ENCODE measurements around the gene CHPT1.

CHPT1 gene

DNA sequence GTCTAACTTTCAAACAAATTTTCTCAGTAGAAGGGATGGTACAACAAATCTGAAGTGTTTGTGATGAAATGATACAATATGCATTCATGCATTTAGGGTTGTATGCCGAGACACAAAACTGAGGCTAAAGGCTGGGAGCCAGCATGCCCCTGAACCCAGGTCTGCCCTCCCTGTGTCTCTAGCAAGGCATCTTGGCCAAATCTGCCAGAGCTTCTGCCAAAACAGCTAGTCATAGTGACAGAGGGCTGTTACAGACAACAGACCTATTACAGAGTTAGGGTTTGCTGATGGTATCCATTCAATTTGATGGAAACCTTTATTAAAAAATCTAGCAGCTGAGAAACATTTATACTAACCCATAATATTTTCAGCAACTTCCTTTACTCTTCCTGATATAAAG lies 11.3 kb upstream of the CHPT1 start:
- no peak for DNase-seq

DNA sequence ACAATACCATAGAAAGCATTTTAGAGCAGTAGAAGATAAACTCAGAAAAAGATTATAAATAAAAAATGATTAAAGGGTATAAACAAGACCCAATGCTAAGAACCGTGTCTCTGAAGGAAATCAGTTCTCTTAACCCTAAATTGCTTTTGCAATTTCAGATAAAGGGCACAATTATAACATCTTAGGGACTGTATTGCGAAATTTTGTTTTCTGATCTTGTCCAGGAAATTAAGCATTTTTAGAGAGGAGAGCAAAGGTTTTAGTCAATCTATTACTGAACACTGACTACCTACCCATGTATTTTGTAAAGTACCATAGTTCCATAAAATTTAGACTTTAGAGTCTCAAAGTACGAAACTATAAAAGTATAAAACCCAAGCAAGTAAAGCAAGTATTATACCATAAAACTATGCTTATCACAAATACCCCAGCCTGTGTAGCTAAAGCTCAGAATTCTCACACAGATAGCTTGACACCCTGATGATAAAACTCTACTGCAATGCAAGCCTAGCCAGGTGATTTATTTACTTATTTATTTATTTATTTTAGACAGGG lies 6.8 kb upstream of the CHPT1 start:
- DNase-seq, result no peak

DNA sequence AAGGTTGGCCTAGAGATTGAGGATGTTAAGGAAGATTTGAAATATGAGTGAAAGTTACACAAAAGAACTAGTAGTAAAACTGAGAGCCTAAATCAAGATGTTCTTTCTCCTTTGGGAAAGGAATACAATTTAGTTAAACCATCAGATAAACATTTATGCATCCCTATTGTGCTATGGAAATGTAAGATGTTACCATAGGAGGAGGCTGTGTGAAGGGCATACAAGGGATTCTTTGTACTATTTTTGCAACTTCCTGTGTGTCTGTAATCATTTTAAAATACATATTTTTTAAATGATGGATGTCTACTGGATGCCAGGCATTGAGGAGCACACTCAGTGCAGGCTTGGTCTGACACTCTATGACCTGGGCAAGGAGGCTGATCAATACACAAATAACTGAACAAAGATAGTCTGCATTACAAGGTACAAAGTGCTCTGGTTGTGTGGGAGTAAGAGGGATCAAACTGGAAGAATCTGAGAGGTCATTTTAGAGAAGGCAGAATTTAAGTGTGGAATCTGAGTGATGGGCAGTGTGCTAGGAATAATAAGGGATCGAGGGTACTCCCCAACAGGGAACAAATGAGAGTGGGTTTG lies 5.8 kb upstream of the CHPT1 start:
- DNase-seq, result no peak

- DNase-seq, result no peak
These were observed 3.1 kb upstream of the CHPT1 start for GRCh38 chr12:101694297-101694848.

- DNase-seq, result no peak
These were observed 2.5 kb upstream of the CHPT1 start for GRCh38 chr12:101694986-101695385.

DNA sequence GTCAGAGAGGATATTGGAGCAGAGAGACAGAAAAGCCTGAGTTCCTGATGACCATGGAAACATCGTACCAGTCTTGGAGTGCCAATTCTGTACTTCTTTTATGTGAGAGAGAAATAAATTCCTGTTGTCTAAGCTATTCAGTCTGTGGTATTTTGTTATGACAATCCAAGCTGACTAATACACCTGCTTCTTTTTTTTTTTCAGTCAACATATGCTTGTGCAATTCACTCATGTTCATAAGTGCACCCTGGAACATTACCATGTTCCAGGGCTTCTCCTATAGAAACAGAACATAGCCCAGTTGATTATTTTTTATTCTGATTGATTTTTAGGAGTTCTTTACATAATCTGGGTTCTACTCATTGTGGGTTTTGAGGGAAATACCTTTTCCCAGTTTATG lies 1.7 kb upstream of the CHPT1 start:
- DNase-seq, result no peak

DNA sequence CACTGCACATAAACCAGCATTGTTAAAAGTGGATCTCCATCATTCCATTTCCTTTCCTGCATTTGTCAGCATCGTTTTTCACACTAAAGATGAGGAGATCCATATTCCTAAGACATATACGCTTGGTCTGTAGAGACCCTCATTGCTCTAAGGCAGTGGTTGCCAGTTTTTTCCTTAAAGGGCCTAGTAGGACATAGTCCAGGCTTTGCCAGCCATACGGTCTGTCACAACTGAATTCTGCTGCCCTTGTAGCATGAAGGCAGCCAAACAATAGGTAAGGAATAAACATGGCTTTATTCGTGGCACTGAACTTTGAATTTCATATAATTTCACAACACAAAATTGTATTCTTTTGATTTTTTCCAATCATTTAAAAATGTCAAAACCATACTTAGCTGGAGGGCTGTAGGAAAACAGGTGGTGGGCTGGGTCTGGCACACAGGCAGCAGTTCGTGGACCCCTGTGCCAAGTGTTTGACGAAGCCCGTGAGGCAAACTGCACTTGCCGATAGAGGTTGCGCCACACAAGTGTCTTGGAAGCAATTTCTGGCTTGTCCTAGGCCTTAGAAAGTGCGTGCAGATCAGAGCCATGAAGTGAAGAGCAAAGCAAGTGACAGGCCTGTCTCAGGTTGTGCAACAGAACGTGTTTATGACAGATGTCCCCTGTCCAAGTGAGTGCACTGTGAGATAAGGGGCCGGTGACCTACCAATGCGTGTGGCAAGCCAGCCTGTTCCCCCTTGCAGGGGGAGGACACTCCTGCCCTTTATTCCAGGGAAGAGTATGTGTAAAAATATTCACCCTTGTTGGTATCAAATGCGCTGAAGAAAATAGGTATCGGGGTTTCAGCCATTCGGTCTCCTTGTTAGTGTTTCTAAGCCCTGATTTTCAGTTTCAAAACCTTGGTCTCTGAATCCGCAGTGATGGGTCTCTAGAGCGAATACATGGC lies 916 bp upstream of the CHPT1 start:
- no peak for DNase-seq

GRCh38 chr12:101697930-101698799 lies 725 bp downstream of the CHPT1 start:
- DNase-seq, result peak; percentile 59

- DNase-seq, result no peak
These were observed 1.4 kb downstream of the CHPT1 start for GRCh38 chr12:101698800-101699347.

DNA sequence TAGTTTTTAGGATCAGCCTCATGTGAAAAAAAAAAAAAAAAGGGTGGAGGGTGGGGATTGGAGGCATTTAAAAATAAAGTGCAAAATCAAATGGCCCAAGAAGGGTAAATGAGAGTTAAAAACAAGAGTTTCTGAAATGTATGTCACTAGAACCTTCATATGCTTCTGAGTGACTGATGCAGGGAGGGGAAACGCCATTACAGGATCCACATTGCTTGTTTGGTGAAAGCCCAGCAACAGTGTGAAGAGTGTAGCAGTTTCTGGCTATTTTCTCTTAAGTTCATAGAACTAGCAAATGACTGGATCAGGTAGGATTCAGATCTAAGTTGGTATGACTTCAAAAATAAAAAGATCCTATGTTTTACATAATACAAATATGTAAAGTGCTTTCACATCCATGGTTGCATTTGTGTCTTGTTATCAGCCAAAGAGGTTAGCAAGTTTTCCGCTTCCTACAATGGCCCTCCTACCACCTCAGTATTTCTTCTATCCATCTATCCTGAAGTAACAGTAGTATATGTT lies 2.9 kb downstream of the CHPT1 start:
- no peak for DNase-seq

- no peak for DNase-seq
These were observed 6.0 kb downstream of the CHPT1 start for GRCh38 chr12:101703487-101703886.

DNA sequence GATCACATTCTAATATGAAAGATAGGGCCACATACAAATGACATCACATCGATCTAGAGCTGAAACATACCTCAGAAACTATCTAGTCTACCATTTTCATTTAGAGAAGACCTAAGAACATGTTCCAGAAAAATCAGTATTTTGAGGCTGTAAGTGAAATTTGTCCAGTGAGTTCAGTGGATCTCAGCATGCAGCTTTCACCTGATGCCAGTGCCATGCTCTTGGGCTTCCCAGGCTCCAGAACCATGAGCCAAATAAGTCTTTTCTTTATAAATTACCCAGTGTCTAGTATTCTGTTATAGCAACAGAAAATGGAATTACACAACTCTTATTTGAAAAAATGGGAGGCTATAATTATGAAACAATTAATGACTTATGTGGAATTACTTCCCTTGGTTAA lies 9.0 kb downstream of the CHPT1 start:
- DNase-seq, result no peak

DNA sequence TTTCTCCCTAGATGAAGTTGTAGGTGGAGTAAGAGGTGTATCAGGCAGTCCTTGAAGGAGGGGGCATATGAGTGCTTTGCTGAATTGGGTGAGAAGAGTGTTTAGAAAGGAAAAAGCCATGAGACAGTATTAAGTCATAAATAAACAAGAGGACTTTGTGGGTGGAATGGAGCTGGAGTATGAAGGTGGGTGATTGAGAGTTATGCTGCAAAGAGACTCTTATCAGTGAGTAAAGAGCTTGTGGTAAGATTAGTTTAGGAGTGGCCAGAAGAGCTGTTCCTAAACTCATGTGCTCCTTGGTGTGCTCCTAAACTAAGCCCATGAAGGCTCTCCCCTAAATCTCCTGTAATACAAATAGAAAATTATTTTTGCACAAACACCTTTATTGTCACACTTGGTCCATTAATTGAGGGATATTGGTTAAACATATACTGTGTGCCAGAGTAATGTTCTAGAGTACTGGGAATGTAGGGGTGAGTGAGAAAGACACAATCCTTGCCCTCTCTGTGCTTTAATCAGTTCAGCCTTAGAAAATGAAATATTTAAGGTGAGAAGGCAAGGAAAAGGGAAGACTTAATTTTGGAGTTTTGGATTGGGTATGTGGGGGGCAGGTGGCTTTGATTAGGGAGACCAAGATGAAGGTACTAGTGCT lies 9.8 kb downstream of the CHPT1 start:
- no peak for DNase-seq

DNA sequence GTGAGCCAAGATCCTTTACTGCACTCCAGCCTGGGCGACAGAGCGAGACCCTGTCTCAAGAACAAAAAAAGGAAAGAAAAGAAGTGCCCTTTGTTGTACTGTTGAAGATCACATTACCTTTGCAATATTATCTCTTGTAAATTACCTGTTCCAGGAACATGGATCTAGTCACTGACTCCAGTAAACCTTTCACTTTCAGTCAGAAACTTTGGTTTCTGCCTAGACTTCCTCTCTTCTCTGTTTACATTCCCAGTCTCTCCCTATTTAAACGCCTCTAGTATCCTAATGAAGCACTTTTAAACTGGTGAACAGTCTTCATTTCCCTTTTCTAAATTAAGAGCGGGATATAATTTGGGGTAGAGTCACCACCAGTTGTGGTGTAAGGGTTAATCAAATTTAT lies 12.8 kb downstream of the CHPT1 start:
- no peak for DNase-seq

DNA sequence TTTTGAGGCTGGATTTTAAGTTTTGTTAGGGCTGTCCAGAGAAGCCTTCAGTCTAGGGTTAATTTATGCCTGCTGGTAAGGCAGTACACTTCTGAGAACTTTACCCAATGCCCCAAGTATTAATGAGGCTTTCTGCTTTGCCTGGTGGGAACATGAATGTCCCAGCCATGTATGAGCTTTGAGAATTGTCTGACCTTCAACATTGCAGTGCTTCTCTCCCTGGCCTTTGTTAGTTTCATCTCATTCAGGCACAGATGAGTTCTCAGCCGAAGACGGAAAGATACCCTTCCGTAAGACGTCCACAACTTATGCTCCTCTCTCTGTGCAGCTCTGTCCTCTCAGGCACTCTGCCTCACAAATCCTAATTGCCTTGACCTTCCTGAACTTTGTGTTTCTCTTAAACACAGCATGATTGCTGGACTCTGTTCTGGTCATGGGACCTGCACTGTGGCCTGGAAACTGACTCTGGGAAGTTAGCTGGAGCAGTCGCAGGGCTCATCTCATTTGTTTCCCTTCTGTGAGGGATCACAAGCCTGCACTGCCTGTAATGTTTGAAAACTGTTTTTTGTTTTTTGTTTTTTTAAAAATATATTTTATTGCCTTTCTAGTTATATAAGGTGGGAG lies 15.7 kb downstream of the CHPT1 start:
- no peak for DNase-seq

GRCh38 chr12:101713930-101714329 lies 16.5 kb downstream of the CHPT1 start:
- DNase-seq, result no peak

DNA sequence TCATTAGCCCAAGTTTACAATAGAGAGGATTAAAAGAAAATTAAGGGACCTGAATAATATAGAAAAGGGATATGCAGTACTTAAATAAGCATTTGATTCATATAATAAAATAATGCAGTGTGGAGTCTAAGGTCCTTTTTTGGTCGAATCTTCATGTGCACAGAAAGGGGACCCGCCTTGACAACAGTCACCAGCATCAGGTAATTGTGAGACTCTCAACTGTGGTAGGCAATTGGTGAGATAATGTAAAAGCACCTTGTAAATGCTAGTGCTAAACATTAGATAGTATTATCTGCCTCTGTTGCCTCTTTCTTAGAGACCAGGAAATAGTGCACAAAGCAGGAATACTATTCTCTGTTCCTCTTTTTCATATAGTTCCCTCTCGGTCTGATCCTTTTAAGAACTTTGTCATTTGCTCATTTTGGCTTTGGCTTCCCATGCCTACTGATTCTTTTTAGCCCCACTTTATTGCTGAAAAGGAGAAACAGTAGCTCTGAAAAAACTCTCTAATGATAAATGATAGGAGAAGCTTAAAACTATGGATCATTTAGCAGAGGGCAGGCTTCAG lies 17.5 kb downstream of the CHPT1 start:
- DNase-seq, result no peak

- DNase-seq, result no peak
These were observed 22.1 kb downstream of the CHPT1 start for GRCh38 chr12:101719566-101719965.

DNA sequence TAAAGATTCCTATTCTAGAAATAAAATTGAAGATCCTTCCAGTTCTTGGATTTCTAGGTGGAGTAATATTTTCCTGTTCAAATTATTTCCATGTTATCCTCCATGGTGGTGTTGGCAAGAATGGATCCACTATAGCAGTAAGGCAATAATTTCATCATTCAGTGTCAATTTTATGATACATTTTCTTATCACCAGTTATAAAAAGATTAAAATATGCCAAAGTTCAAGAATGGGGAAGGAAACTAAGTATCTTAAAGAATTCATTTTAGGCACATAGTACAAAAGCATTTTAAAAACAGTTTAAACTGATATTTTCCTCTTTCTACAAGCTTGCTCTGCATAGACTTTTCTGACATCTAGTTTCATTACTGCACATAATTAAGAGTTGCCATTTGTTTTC lies 22.7 kb downstream of the CHPT1 start:
- no peak for DNase-seq

GRCh38 chr12:101722392-101722791 lies 25.0 kb downstream of the CHPT1 start:
- no peak for DNase-seq

DNA sequence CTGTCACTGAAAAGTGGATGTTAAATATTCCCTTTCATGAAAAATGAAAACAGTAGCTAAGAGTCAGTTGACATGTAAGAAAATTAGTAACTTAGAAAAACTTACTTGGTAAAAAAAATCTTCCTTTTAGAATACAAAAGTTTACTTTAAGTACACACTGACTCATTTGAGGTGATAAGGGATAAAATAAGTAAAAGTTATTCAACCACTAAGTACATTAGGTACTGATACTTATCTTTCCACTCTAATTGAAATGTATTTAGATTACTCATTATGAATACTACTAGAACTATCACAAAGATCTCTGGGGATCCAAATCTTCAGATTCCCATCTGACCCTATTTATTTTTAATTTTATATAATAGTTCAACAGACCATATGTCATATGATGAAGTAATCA lies 29.7 kb downstream of the CHPT1 start:
- DNase-seq, result no peak

Data from activated CD4-positive, CD25-positive, alpha-beta regulatory T cell treated with anti-CD3 and anti-CD28 coated beads, Interleukin-2, amount 50 U/mL, for 72 hours (primary cell).